ENCODE data around the gene ZMYND8.
A peak's percentile ranks its signal among the peaks of the same experiment; 100 is the strongest.

ZMYND8 gene

DNA sequence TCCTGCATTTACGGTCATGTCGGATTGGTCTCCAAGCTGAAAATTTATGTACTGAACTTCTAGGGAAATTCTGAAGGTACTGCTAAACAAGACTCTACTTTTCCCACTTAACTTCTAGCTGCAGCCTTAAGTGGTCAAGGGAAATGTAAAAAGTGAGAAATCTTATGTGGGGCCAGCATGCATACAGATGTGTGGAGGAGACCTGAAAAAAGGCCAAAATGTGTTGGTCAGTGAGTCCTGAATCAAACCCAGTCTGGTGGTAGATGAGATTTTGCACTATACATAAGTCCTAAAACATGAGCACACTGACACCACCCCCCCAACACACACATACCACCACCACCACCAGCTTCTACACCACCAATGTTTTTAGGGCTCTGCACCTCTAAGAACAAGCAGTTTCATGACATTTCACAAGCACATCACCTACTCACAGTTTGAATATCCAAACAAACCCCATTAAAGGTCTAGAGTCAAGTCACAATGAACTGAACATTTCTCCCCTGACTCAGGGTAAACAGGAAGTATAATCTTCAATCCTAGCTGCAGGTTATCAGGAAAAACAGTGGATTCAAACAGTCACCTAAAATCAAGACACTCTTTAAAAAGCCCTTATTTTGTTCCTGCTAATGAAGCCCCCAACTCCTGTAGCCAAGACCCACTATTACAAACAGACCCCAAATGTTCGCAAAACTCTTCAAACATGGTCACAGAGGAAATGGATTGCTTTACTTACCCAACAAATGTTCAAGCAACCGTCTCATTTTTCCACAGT is 1.6 kb downstream of the ZMYND8 start:
- H3K4me3 ChIP-seq (ENCODE audit: insufficient read length, low read depth), result peak overlapping the region; percentile 26
- peaks cover 11% of the 10 kb centered on the region for H3K4me1 ChIP-seq (ENCODE audit: insufficient read depth, insufficient read length)
- H3K9ac ChIP-seq (ENCODE audit: insufficient read length, low read depth), result peak overlapping the region; percentile 78
- H3K27me3 ChIP-seq (ENCODE audit: insufficient read depth, insufficient read length), result no peaks in the 10 kb centered on the region
- no peaks in the 10 kb centered on the region for H3K9me3 ChIP-seq (ENCODE audit: insufficient read depth, low read length)
- TF ChIP-seq YY1 (IDR thresholded peaks at IDR 0.05; ENCODE audit: insufficient read depth, insufficient read length) (no peak), SUZ12 (IDR thresholded peaks at IDR 0.05; ENCODE audit: extremely low read depth, insufficient read depth, insufficient read length) (no peak), ZNF274 (IDR thresholded peaks at IDR 0.05; ENCODE audit: low read depth, low read length) (no peak)
- DNase-seq (ENCODE audit: low read depth, low spot score), result no peak
- peaks cover 16% of the 10 kb centered on the region for H3K36me3 ChIP-seq (ENCODE audit: insufficient read depth, insufficient read length, low read length)

DNA sequence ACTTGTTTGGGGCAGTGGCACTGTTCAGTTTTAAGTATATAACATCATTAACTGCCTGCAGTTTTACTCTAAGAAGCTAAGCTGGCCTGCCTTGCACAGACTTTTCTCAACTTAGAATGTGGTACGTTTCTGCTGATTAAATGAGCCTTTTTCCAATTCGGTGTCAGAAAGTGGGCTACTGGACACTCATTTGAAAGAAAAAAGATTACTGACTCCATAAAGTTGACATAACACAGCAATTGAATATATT is 2.1 kb downstream of the ZMYND8 start:
- TF ChIP-seq YY1 (IDR thresholded peaks at IDR 0.05; ENCODE audit: insufficient read depth, insufficient read length) (no peak), ZNF274 (IDR thresholded peaks at IDR 0.05; ENCODE audit: low read depth, low read length) (no peak), SUZ12 (IDR thresholded peaks at IDR 0.05; ENCODE audit: extremely low read depth, insufficient read depth, insufficient read length) (no peak)
- H3K27me3 ChIP-seq (ENCODE audit: insufficient read depth, insufficient read length), result no peaks in the 10 kb centered on the region
- no peak for DNase-seq (ENCODE audit: low read depth, low spot score)
- H3K4me3 ChIP-seq (ENCODE audit: insufficient read length, low read depth), result no peak overlapping the region
- peaks cover 6% of the 10 kb centered on the region for H3K4me1 ChIP-seq (ENCODE audit: insufficient read depth, insufficient read length)
- H3K36me3 ChIP-seq (ENCODE audit: insufficient read depth, insufficient read length, low read length), result peaks cover 13% of the 10 kb centered on the region
- no peaks in the 10 kb centered on the region for H3K9me3 ChIP-seq (ENCODE audit: insufficient read depth, low read length)
- peak overlapping the region; percentile 78 for H3K9ac ChIP-seq (ENCODE audit: insufficient read length, low read depth)

DNA sequence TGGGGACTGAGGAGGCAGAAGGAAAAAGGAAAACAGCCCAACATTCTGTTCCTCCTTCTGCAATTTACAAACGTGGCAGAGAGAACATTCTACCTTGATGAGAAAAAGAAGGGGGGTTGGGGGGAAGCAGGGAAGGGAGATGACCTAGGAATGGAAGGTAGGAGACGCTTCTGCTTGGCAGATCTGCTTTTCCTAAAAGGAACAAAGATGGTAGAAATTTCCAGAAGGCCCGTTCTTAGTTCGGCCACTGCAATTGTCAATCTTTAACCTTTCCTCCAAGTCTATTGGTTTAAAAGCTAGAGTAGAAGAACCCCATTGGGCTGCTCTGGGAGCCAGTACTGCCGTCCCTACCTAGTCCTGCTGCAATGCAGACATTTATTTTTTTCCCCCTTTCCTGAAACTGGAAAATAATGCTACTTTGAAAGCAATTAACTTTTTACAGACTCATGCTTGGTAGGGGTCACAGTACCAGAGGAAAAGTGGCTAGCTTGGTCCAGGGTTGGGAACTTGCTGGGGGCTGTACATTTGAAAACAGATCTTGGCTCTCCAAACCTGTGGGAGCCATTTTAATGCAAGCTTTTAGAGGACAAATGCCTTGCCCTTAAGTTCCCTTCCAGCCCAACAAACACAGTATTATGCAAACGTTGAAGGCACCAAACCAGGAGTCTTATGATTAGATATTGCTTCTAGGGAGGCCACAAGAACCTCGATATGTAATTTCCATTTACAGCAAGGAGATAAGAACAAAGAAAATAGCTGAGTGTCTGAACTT is 2.6 kb downstream of the ZMYND8 start:
- Histone ChIP-seq H3K4me1 (ENCODE audit: insufficient read depth, insufficient read length) (peaks cover 6% of the 10 kb centered on the region), H3K9ac (ENCODE audit: insufficient read length, low read depth) (peak overlapping the region; percentile 78), H3K27me3 (ENCODE audit: insufficient read depth, insufficient read length) (no peaks in the 10 kb centered on the region), H3K9me3 (ENCODE audit: insufficient read depth, low read length) (no peaks in the 10 kb centered on the region), H3K4me3 (ENCODE audit: insufficient read length, low read depth) (no peak overlapping the region), H3K36me3 (ENCODE audit: insufficient read depth, insufficient read length, low read length) (peaks cover 16% of the 10 kb centered on the region)
- no peak for DNase-seq (ENCODE audit: low read depth, low spot score)
- no peak for TF ChIP-seq SUZ12 (IDR thresholded peaks at IDR 0.05; ENCODE audit: extremely low read depth, insufficient read depth, insufficient read length)

DNA sequence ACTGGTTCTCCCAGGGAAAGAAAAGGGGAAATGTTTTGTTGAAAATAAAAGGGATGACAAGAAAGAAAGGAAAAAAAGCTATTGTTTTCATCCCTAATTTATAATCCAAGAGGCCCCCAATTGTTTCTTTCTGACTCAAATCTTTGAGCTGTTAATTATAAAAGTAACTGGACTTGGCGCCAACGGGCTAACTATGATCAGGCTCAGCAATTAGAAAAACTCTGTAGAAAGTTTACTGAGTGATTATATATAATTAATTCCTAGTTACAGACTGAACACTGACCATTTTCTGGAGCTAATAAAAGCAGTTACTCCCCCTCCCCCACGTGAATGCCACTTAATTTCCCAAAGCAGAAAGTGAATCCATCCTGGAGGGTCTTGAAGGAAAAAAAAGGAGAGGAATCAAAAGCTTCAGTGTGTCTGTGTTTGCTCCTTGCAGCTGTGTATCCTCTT is 3.2 kb downstream of the ZMYND8 start:
- Histone ChIP-seq H3K9ac (ENCODE audit: insufficient read length, low read depth) (peak overlapping the region; percentile 57), H3K4me3 (ENCODE audit: insufficient read length, low read depth) (no peak overlapping the region), H3K4me1 (ENCODE audit: insufficient read depth, insufficient read length) (peaks cover 5% of the 10 kb centered on the region), H3K36me3 (ENCODE audit: insufficient read depth, insufficient read length, low read length) (peaks cover 22% of the 10 kb centered on the region), H3K27me3 (ENCODE audit: insufficient read depth, insufficient read length) (no peaks in the 10 kb centered on the region), H3K9me3 (ENCODE audit: insufficient read depth, low read length) (no peaks in the 10 kb centered on the region)
- TF ChIP-seq SUZ12 (IDR thresholded peaks at IDR 0.05; ENCODE audit: extremely low read depth, insufficient read depth, insufficient read length), result no peak
- DNase-seq (ENCODE audit: low read depth, low spot score), result no peak

DNA sequence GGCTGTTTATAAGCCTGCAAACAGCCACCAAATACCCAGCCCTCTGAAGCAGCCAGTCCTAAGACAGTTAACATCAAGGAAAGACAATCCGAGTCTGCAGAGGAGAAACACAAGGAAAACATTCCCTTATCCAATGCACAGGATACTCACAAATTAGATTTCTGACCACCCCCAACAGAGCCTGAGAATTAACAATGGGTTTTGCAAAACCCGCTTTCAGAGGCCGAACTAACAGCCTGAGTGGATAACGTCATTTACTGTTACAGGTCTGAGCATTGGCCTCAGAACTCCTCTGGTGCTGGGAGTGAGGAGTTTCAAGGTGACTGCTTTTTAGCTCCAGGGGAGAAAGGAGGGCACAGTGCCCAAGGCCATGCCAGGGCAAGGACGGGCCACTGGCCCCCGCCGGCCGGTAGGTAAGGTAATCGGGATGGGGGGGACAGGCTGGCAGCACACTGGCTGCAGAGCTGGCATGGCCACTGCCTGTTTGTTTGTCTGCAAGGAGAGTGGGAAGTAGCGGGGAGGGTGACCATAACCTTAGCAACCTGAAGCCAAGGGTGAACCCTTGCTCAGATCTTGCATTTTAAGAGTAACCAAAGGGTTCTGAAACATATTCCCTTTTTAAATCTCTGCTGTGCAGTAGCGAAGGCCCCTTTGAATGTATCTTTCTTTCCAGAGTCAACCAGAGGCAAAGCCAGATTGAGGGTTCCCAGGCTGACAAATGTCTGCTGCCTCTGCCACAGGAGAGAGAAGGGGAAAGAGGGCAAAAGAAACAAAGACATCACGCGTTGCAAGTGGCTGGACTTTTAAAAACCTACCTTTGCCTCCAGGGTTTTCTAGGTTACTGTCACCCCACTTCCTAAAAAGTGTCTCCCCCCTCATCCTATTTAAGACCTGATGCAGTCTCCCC is 3.9 kb downstream of the ZMYND8 start:
- Histone ChIP-seq H3K9me3 (ENCODE audit: insufficient read depth, low read length) (no peaks in the 10 kb centered on the region), H3K4me3 (ENCODE audit: insufficient read length, low read depth) (no peak overlapping the region), H3K36me3 (ENCODE audit: insufficient read depth, insufficient read length, low read length) (peaks cover 22% of the 10 kb centered on the region), H3K27me3 (ENCODE audit: insufficient read depth, insufficient read length) (no peaks in the 10 kb centered on the region), H3K9ac (ENCODE audit: insufficient read length, low read depth) (peak overlapping the region; percentile 57), H3K4me1 (ENCODE audit: insufficient read depth, insufficient read length) (peaks cover 5% of the 10 kb centered on the region)
- no peak for DNase-seq (ENCODE audit: low read depth, low spot score)
- TF ChIP-seq ZNF274 (IDR thresholded peaks at IDR 0.05; ENCODE audit: low read depth, low read length) (no peak), YY1 (IDR thresholded peaks at IDR 0.05; ENCODE audit: insufficient read depth, insufficient read length) (no peak), SUZ12 (IDR thresholded peaks at IDR 0.05; ENCODE audit: extremely low read depth, insufficient read depth, insufficient read length) (no peak)

DNA sequence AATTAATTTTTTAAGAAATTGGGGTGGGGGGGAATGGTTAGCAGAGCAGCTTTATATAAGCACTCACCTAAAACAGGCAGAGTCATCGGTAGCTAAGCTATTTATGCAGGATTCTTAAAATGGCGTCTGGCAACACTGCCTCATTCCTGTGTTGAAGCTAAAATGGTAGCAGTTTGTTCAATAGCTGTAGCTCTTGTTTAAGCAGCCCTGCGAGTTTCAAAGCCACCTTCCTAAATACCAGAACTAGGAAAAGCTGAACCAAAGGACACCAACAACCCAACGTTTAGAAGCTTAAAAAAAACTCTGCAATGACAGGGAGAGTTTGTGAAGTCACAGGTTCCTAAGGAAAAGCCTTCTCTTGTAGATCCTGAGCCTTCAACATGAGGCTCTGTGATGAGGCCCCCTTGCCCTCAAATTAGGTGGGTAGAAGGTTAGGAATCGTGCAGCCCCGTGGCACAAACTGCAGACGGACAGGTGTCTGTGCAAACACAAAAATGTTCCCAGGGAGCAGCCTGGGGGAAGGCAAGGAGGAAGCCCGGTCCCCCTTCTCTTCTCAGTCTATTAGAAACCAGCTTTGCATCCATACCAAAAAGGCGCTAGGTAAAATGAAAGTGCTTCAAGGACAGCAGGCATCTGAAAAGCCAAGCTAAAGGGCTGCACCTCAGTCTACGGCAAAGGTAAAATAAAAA is 4.7 kb downstream of the ZMYND8 start:
- no peak overlapping the region for H3K9ac ChIP-seq (ENCODE audit: insufficient read length, low read depth)
- no peak overlapping the region for H3K4me3 ChIP-seq (ENCODE audit: insufficient read length, low read depth)
- DNase-seq (ENCODE audit: low read depth, low spot score), result no peak
- TF ChIP-seq SUZ12 (IDR thresholded peaks at IDR 0.05; ENCODE audit: extremely low read depth, insufficient read depth, insufficient read length) (no peak), YY1 (IDR thresholded peaks at IDR 0.05; ENCODE audit: insufficient read depth, insufficient read length) (peak; percentile 47)
- H3K27me3 ChIP-seq (ENCODE audit: insufficient read depth, insufficient read length), result no peaks in the 10 kb centered on the region
- H3K9me3 ChIP-seq (ENCODE audit: insufficient read depth, low read length), result no peaks in the 10 kb centered on the region
- peaks cover 23% of the 10 kb centered on the region for H3K36me3 ChIP-seq (ENCODE audit: insufficient read depth, insufficient read length, low read length)
- H3K4me1 ChIP-seq (ENCODE audit: insufficient read depth, insufficient read length), result peaks cover 5% of the 10 kb centered on the region

Data from NT2/D1 (cell line).